SK-N-SH treated with all-trans-retinoic acid at 6 μM for 48 hours (cell line): ENCODE data around the gene PPP1R14B.

Experiments used
- ATAC-seq: fragments of 200-7000 bp; cut with Tn5 transposase; 3 replicates; pipeline ENCODE4 v1.9.1; 2020; ENCODE audit warnings: mild to moderate bottlenecking, moderate library complexity
- ARNTL ChIP-seq: fragments of 450-650 bp; formaldehyde crosslinking; IDR thresholded peaks from 2 replicates; pipeline ENCODE4 v1.5.0; 2020; ENCODE audit warnings: low read depth, mild to moderate bottlenecking, moderate library complexity, borderline replicate concordance
- BACH2 ChIP-seq: fragments of 250-450 bp; sonication (Bioruptor Pico); IDR thresholded peaks from 2 replicates; pipeline ENCODE4 v1.9.0; 2021; ENCODE audit warnings: mild to moderate bottlenecking, borderline replicate concordance
- CSRNP3 ChIP-seq: fragments of 250-450 bp; sonication (Bioruptor Pico); IDR thresholded peaks from 2 replicates; pipeline ENCODE4 v1.5.1; 2021; ENCODE audit warnings: mild to moderate bottlenecking, moderate library complexity
- ESRRG ChIP-seq: fragments of 250-450 bp; sonication (Bioruptor Pico); IDR thresholded peaks from 2 replicates; pipeline ENCODE4 v1.6.1; 2021; ENCODE audit warnings: mild to moderate bottlenecking
- GLIS3 ChIP-seq: fragments of 250-450 bp; sonication (Bioruptor Pico); IDR thresholded peaks from 2 replicates; pipeline ENCODE4 v1.5.0; 2020; ENCODE audit warnings: mild to moderate bottlenecking, moderate library complexity
- ISL1 ChIP-seq: fragments of 250-450 bp; sonication (Bioruptor Pico); IDR thresholded peaks from 2 replicates; pipeline ENCODE4 v2.1.2; 2022; ENCODE audit warnings: mild to moderate bottlenecking, moderate library complexity
- OSR1 ChIP-seq: fragments of 250-450 bp; sonication (Bioruptor Pico); IDR thresholded peaks from 2 replicates; pipeline ENCODE4 v1.8.0; 2022; ENCODE audit warnings: moderate library complexity, mild to moderate bottlenecking, inconsistent platforms
- POU6F1 ChIP-seq: fragments of 250-450 bp; sonication (Bioruptor Pico); IDR thresholded peaks from 2 replicates; pipeline ENCODE4 v1.8.0; 2021; ENCODE audit warnings: low read depth, mild to moderate bottlenecking, moderate library complexity, borderline replicate concordance
- PPARA ChIP-seq: fragments of 250-450 bp; sonication (Bioruptor Pico); IDR thresholded peaks from 2 replicates; pipeline ENCODE4 v1.5.0; 2020; ENCODE audit warnings: mild to moderate bottlenecking, borderline replicate concordance
- RARB ChIP-seq: fragments of 250-450 bp; sonication (Bioruptor Pico); IDR thresholded peaks from 2 replicates; pipeline ENCODE4 v1.8.0; 2021; ENCODE audit warnings: mild to moderate bottlenecking, moderate library complexity
- SNAI2 ChIP-seq: fragments of 250-450 bp; sonication (Bioruptor Pico); IDR thresholded peaks from 2 replicates; pipeline ENCODE4 v1.5.0; 2020; ENCODE audit warnings: mild to moderate bottlenecking, moderate library complexity
- TCF4 ChIP-seq: fragments of 250-450 bp; sonication (Bioruptor Pico); IDR thresholded peaks from 2 replicates; pipeline ENCODE4 v1.8.0; 2021; ENCODE audit warnings: mild to moderate bottlenecking, moderate library complexity, borderline replicate concordance
- TOX ChIP-seq: fragments of 250-450 bp; sonication (Bioruptor Pico); IDR thresholded peaks from 2 replicates; pipeline ENCODE4 v1.8.0; 2021; ENCODE audit warnings: mild to moderate bottlenecking, moderate library complexity, borderline replicate concordance
- TSHZ2 ChIP-seq: fragments of 250-450 bp; sonication (Bioruptor Pico); IDR thresholded peaks from 2 replicates; pipeline ENCODE4 v1.5.0; 2020; ENCODE audit warnings: mild to moderate bottlenecking, moderate library complexity
- ZC3H10 ChIP-seq: fragments of 250-450 bp; sonication (Bioruptor Pico); IDR thresholded peaks from 2 replicates; pipeline ENCODE4 v1.5.1; 2021; ENCODE audit warnings: mild to moderate bottlenecking, moderate library complexity
- ZFP3 ChIP-seq: fragments of 250-450 bp; sonication (Bioruptor Pico); IDR thresholded peaks from 2 replicates; pipeline ENCODE4 v1.5.0; 2020; ENCODE audit warnings: mild to moderate bottlenecking, moderate library complexity
- ZFP30 ChIP-seq: fragments of 450-650 bp; formaldehyde crosslinking; IDR thresholded peaks from 2 replicates; pipeline ENCODE4 v1.5.0; 2022; ENCODE audit warnings: mild to moderate bottlenecking, moderate library complexity
- ZNF8 ChIP-seq: fragments of 450-650 bp; formaldehyde crosslinking; IDR thresholded peaks from 2 replicates; pipeline ENCODE4 v1.5.0; 2020; ENCODE audit warnings: mild to moderate bottlenecking, moderate library complexity
- TF ChIP-seq, protein P1 (sequence below): fragments of 250-450 bp; sonication (Bioruptor Pico); IDR thresholded peaks from 2 replicates; pipeline ENCODE4 v1.8.0; 2020; ENCODE audit warnings: mild to moderate bottlenecking, moderate library complexity, borderline replicate concordance
- TF ChIP-seq, protein P2 (sequence below): fragments of 250-450 bp; sonication (Bioruptor Pico); IDR thresholded peaks from 2 replicates; pipeline ENCODE4 v1.5.1; 2020; ENCODE audit warnings: low read depth, mild to moderate bottlenecking, moderate library complexity

The PPP1R14B gene

GRCh38 chr11:64263947-64264317 lies 17.2 kb upstream of the PPP1R14B start:
- ATAC-seq: no peak

DNA sequence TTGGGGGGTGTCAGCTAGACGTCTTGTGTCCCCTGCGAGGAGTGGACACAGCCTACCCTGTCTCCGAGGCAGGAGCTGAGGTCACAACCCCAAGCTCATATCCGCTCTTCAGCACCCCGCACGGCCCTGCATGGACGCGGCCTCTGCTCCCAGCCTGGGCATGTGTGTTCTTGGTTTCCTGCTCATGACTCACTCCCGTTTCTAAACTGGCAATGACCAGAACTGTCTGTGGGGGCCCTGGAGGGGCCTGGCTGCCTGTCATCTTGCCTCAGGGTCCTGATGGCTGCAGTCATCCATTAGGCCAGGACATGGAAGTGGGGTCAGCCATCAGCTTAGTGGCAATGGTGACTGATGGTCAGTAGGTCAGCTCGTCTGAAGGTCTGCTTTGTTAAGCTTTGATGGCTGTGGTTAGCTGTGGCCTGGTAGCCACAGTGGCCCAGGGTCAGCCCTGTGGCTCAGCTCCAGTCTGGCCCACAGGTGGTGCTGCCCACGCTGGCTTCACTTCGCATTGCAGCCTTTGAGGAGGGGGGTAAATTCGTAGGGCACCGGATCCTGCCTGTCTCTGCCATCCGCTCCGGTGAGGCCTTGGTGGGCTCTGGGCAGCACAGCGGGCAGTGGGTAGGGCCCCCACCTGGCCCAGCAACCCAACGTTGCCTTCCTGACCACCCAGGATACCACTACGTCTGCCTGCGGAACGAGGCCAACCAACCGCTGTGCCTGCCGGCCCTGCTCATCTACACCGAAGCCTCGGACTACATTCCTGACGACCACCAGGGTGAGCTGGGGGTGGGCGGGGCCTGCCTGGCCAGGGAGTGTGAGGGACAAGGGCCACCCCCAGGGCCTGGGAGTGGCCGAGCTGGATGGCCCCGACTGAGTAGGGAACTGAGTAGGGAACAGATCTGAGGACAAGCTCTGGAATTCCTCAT lies 16.5 kb upstream of the PPP1R14B start:
- no peak for TF ChIP-seq ZFP30
- TF ChIP-seq ZFP3 (CRISPR knock-in tag): peak; percentile 63; the same call in 1 of the 2 replicates
- peak; percentile 34 for ATAC-seq

More at GRCh38 chr11:64263947-64264317, 17.2 kb upstream of the PPP1R14B start:
- TF ChIP-seq, protein P1, sequence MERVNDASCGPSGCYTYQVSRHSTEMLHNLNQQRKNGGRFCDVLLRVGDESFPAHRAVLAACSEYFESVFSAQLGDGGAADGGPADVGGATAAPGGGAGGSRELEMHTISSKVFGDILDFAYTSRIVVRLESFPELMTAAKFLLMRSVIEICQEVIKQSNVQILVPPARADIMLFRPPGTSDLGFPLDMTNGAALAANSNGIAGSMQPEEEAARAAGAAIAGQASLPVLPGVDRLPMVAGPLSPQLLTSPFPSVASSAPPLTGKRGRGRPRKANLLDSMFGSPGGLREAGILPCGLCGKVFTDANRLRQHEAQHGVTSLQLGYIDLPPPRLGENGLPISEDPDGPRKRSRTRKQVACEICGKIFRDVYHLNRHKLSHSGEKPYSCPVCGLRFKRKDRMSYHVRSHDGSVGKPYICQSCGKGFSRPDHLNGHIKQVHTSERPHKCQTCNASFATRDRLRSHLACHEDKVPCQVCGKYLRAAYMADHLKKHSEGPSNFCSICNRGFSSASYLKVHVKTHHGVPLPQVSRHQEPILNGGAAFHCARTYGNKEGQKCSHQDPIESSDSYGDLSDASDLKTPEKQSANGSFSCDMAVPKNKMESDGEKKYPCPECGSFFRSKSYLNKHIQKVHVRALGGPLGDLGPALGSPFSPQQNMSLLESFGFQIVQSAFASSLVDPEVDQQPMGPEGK (CRISPR knock-in tag): no peak
- TF ChIP-seq ISL1 (CRISPR knock-in tag) (no peak), TSHZ2 (CRISPR knock-in tag) (no peak)
- TF ChIP-seq, protein P2, sequence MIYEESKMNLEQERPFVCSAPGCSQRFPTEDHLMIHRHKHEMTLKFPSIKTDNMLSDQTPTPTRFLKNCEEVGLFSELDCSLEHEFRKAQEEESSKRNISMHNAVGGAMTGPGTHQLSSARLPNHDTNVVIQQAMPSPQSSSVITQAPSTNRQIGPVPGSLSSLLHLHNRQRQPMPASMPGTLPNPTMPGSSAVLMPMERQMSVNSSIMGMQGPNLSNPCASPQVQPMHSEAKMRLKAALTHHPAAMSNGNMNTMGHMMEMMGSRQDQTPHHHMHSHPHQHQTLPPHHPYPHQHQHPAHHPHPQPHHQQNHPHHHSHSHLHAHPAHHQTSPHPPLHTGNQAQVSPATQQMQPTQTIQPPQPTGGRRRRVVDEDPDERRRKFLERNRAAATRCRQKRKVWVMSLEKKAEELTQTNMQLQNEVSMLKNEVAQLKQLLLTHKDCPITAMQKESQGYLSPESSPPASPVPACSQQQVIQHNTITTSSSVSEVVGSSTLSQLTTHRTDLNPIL (CRISPR knock-in tag): no peak

- TF ChIP-seq TOX (CRISPR knock-in tag): no peak
- no peak for TF ChIP-seq TCF4 (CRISPR knock-in tag)
- no peak for TF ChIP-seq TSHZ2 (CRISPR knock-in tag)
- TF ChIP-seq BACH2: no peak
- TF ChIP-seq ZC3H10 (CRISPR knock-in tag): no peak
- TF ChIP-seq POU6F1 (CRISPR knock-in tag): no peak
- TF ChIP-seq ZFP30: no peak
- no peak for TF ChIP-seq RARB (CRISPR knock-in tag)
- TF ChIP-seq, protein P1 (CRISPR knock-in tag): no peak
- TF ChIP-seq PPARA (CRISPR knock-in tag): no peak
- no peak for TF ChIP-seq OSR1 (CRISPR knock-in tag)
- no peak for TF ChIP-seq CSRNP3
- no peak for TF ChIP-seq ZNF8 (CRISPR knock-in tag)
- no peak for TF ChIP-seq GLIS3 (CRISPR knock-in tag)
- no peak for TF ChIP-seq SNAI2 (CRISPR knock-in tag)
- TF ChIP-seq ESRRG (CRISPR knock-in tag): no peak
- no peak for TF ChIP-seq ARNTL (CRISPR knock-in tag)
- ATAC-seq: no peak
Observed at GRCh38 chr11:64262271-64263002, 15.7 kb upstream of the PPP1R14B start.
